ENCODE data around the gene ZPBP2.

Gene ZPBP2

DNA sequence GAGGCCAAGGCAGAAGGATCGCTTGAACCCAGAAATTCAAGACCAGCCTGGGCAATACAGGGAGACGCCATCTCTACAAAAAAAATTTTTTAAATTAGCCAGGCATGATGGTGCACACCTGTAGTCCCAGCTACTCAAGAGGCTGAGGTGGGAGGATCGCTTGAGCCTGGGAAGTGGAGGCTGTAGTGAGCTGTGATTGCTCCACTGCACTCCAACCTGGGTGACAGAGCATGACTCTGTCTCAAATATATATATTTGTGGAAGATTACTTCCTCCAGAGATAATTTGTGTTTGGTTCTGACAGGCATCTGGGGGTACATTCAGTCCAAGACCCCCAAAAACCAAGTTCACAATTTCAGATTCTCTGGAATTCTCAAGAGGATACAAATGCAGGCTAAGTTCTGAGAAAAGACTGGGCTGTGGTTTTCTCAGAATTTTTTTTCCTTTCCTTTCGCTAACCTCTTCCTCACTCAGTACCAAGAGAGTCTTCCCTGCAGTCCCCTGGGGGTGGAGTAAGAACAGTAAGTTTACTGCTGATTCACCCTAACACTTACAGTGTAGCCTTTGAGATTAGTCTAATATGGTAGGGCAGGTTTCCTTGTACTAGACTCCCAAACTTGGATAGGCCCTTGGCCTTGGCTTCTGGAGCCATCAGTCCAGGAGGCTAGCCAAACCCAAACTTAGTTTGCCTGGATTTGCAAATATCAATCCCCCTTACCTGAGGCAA, 35.3 kb downstream of the ZPBP2 start:
- in situ Hi-C loops (cut with HindIII; ENCODE audit: low pct_unique_long_range_greater_than_20kb, low sequenced_read_pairs), result no loop called here
- TF ChIP-seq JUND (IDR thresholded peaks at IDR 0.05; ENCODE audit: low read depth), result no peak
- no peak for DNase-seq (ENCODE audit: low read depth in 1 of 2, low spot score in 1 of 2)

DNA sequence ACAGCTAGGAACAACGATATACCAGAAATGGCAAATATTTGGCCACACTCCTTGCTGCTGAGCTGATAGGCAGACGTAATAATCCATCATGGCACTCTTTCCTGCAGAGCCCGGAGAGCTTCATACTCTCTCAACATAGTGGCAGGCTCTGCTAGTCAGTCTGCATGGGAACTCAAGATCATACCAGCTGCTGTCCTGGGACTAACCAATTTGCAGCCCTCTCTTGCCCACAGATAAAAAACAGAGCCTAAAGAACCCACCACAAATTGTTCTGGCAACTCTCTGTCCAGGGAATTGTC, 36.9 kb downstream of the ZPBP2 start:
- DNase-seq (ENCODE audit: low read depth in 1 of 2, low spot score in 1 of 2), result no peak
- in situ Hi-C loops (cut with HindIII; ENCODE audit: low pct_unique_long_range_greater_than_20kb, low sequenced_read_pairs), result no loop called here
- no peak for TF ChIP-seq JUND (IDR thresholded peaks at IDR 0.05; ENCODE audit: low read depth)

DNA sequence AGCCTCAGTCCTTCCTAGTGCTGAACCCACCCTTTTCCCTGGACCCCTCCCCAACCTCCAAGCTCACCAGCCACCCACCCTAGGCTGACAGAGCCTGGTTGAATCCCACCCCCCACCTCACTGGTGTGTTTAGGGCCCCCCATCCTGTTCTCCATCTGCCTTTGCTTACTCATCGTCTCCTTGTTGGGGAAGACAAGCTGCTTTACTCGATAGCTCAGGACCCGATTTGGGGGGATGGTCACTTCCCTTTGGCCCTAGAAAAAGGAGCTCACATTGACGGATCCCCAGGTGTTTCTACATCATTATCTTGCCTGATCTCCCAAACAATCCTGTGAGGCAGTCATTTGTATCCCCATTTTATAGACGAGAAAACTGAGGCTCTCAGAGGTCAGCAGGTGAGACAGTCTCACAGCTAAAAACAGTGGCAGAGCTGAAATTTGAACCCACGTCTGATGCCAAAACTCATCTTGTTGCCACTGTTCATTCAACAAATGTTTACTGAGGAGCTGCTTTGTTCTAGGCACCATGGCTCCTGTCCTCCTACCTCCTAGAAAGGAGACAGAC, 40.9 kb downstream of the ZPBP2 start:
- in situ Hi-C loops (cut with HindIII; ENCODE audit: low pct_unique_long_range_greater_than_20kb, low sequenced_read_pairs), result no loop called here
- TF ChIP-seq JUND (IDR thresholded peaks at IDR 0.05; ENCODE audit: low read depth), result no peak

DNA sequence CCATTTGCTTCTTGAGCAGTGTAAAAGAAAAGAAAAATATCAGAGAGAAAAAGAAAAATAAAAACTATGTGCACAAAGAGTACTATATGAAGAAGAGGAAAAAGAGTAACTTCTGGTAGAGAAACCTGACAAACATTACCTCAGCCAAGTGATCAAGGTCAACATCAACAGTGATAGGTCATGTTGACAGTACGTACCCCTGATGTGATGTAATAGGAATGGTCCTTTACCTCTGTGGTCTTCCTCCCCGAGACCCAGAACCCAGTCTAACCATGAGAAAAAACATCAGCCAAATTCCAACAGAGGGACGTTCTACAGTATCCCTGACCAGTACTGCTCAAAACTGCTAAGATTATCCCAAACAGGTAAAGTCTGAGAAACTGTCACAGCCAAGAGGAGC, 46.0 kb downstream of the ZPBP2 start:
- no peak for TF ChIP-seq JUND (IDR thresholded peaks at IDR 0.05; ENCODE audit: low read depth)
- in situ Hi-C loops (cut with HindIII; ENCODE audit: low pct_unique_long_range_greater_than_20kb, low sequenced_read_pairs), result no loop called here
- DNase-seq (ENCODE audit: low read depth in 1 of 2, low spot score in 1 of 2), result no peak

More for the DNA sequence above, 40.9 kb downstream of the ZPBP2 start:
- DNase-seq (ENCODE audit: low read depth in 1 of 2, low spot score in 1 of 2), result no peak

DNA sequence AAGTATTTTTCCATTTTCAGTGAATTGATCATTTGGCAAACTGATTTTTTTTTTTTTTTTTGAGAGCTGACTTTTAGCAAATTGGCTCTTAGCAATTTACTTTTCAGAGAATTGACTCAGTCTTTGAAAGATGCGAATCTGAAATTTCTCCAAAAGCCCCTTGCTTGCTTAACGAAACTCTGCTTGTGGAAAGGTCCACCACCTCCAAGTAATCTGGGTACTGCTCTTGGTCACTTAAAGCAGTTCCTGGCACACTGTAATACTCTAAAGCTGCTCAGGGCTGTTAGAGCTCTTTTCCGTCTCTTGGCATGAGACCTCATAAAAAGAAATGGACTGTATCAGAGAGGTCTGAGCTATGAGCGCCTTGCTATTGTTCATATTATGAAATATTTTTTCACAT, 47.6 kb downstream of the ZPBP2 start:
- no peak for DNase-seq (ENCODE audit: low read depth in 1 of 2, low spot score in 1 of 2)
- in situ Hi-C loops (cut with HindIII; ENCODE audit: low pct_unique_long_range_greater_than_20kb, low sequenced_read_pairs), result no loop called here

DNA sequence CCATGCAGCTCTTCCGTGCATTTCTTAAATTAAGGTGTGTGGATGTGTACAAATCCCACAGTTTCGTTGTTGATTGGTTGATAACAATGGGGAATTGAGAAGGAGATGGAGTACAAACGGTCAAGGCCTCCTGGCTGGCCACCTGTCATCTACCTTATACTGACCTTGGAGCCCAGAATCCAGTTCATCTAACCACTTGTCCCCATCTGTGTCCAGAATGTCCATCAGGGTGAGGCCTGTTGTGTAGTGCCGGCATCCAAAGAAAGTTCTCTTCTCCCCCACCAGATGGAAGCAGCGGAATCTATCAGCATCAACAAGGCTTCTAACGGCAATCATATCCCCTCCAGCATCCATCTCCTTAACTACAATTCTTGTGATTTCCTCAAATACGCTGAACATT, 48.9 kb downstream of the ZPBP2 start:
- DNase-seq (ENCODE audit: low read depth in 1 of 2, low spot score in 1 of 2), result peak in 1 of 2 experiments; percentile 54
- in situ Hi-C loops (cut with HindIII; ENCODE audit: low pct_unique_long_range_greater_than_20kb, low sequenced_read_pairs), result no loop called here
- TF ChIP-seq JUND (IDR thresholded peaks at IDR 0.05; ENCODE audit: low read depth), result no peak

More for the DNA sequence above, 47.6 kb downstream of the ZPBP2 start:
- TF ChIP-seq JUND (IDR thresholded peaks at IDR 0.05; ENCODE audit: low read depth), result no peak

DNA sequence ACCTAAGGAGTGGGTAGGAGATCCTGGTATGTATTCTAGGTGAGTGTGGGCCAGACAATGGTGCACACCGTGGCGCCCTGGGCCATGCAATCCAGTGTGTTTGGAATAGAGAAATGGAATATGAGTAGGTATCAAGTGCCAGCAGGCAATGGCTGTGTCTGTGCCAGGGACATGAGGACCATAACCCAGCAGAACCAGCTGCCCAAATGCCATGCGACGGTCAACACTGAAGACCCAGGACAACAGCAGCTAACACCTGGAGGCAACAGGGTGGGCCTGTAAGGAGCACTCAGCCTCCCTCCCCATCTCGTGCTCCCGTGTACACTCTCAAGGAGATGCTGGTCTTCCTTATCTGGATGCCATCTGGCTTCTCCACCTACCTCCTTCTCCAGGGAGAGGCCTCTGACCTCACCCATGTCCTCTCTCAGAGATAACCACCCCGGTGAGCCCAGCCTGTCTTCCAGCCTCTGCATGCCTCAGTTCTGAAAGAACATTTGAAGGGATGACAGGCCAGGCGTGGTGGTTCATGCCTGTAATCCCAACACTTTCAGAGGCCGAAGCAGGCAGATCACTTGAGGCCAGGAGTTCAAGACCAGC, 51.2 kb downstream of the ZPBP2 start:
- TF ChIP-seq JUND (IDR thresholded peaks at IDR 0.05; ENCODE audit: low read depth), result no peak
- no peak for DNase-seq (ENCODE audit: low read depth in 1 of 2, low spot score in 1 of 2)
- in situ Hi-C loops (cut with HindIII; ENCODE audit: low pct_unique_long_range_greater_than_20kb, low sequenced_read_pairs), result no loop called here

DNA sequence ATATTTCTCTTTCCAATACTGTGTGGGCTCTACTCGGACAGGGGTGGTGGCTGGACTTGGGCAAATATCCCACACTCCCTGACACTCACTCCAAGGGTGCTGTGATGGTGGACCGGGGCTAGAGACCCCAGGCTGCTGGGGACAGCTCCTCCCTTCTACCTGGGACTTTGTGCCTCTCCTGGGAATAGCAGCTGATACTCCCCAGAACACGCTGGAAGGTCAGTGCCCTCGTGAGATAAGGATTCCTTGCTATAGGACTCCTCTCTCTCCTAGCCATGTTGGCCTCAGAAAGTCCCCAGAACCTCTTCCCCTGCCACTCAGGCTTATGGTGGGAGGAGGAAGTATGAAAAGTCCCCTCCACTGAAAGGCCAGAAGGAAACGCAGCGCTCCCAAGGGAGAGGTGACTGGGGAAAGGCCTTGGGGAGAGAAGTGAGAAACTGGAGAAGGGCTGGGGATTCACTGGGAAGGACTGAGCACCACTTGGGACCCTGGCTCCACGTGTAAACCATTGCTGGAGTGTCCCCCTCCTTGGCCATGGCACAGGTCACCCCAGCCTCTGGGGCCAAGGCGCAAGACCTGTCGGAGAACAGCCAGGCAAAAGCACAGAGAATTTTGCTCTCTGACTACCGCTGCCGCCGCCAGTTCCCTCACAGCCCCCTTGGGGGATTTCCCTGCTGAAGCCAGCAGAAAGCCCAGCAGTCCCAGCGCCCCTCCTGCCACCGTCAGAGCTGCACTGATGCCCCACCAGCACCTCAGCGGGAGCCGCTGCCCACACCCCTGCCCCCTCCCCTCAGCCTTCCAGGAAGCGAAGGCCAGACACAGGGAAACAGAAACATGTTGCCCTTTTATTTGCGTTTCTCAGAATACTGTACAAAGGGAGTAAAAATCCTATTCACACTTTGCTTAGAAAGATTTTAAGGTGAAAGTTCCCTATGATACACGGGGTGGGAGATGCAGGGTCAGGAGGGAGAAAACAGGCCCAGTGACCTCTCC, 52.5 kb downstream of the ZPBP2 start:
- no peak for TF ChIP-seq JUND (IDR thresholded peaks at IDR 0.05; ENCODE audit: low read depth)
- in situ Hi-C loops (cut with HindIII; ENCODE audit: low pct_unique_long_range_greater_than_20kb, low sequenced_read_pairs), result no loop called here
- DNase-seq (ENCODE audit: low read depth in 1 of 2, low spot score in 1 of 2), result no peak

DNA sequence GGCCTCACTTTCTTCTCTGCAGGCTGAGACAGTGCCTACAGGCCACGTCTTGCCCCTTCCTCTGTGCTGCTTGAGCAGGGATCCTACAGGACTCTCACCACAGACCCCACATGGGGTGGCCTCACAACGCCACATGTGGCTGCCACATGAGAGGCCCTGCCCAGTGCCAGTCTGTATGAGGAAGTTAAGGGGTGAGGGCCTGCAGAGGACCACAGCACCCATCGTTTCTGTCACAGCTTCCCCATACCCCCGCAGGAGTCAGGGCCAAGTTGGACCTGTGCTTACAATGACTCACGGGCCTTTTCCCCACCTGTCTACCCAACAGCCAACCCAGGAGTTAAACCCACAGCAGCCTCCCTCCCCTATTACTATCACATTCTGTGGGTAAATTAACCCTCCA, 53.3 kb downstream of the ZPBP2 start:
- DNase-seq (ENCODE audit: low read depth in 1 of 2, low spot score in 1 of 2), result no peak
- TF ChIP-seq JUND (IDR thresholded peaks at IDR 0.05; ENCODE audit: low read depth), result no peak
- in situ Hi-C loops (cut with HindIII; ENCODE audit: low pct_unique_long_range_greater_than_20kb, low sequenced_read_pairs), result no loop called here

DNA sequence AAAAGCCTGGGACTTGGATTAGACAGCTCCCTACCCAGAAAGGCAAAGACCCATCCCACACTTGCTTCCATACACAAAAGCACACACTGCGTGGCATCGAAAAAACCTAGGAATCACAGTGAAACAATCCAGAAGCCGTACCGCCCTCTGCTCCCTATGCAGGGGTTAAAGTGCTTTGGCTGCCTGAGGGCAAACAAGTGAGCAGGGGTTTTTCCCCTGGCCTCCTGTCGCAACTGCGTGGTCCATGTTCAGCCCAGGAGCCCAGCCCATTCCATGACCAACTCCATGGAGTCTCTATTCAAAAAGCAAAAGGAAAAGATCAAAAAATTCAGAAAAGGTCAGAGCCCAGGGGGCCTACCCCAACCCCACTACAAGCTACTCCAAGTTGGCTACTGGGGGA, 54.0 kb downstream of the ZPBP2 start:
- no peak for DNase-seq (ENCODE audit: low read depth in 1 of 2, low spot score in 1 of 2)
- no peak for TF ChIP-seq JUND (IDR thresholded peaks at IDR 0.05; ENCODE audit: low read depth)
- in situ Hi-C loops (cut with HindIII; ENCODE audit: low pct_unique_long_range_greater_than_20kb, low sequenced_read_pairs), result no loop called here

DNA sequence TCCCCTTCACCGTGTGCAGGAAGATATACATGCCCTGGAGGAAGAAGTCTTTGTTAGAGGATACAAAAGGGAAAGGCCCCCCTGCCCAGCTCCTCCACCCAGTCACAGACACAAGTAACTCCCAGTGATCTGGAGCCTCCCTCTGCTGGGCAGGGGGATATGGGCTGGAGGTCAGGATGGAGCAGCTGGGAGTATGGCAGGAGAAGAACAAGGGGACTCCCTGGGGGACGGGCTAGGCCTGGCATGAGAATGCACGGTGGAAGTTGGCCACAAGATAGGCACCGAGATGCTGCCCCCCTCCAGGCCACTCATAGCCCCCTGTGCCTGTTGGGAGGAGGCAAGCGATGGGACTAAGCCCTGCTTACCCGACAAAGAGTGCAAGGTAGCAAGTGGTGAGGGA, 55.2 kb downstream of the ZPBP2 start:
- no peak for TF ChIP-seq JUND (IDR thresholded peaks at IDR 0.05; ENCODE audit: low read depth)
- DNase-seq (ENCODE audit: low read depth in 1 of 2, low spot score in 1 of 2), result no peak
- in situ Hi-C loops (cut with HindIII; ENCODE audit: low pct_unique_long_range_greater_than_20kb, low sequenced_read_pairs), result no loop called here

DNA sequence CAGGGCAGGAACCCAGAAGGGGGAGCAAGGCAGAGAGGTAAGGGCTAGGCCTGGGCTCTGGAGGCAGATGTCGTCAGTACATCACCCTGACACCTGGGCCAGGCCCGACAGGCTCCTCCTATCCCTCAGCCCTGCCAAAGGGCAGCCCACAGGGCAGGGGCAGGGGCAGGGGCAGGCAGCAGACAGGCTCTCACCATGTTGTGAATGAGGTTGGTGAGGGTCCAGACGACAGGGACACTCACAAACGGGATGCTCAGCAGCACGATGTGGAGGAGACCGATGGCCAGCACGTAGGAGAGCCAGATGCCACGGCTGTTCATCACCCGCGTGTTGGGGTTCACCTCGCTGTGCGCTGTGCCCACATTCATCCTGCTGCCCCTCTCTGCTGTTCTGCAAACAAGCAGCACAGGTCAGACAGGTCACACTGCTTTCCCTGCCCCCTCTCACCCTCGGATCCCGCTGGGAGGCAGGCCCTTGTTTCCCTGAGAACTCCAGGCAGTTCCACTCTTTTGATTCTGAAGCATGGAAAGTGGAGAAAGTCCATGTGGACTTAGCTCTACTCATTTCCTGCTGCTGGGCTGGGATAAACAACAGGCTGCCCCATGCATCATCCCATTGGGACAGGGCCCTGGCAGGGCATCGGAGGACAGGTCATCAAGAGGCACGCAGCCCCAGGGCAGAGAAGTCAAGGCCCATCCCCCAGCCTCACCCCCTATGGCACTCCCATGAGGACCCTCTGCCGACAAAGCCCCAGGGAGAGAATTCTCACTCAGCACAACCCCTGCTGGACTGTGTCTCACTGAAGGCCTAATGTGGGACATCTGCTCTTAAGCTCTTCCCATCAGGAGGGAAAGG, 56.1 kb downstream of the ZPBP2 start:
- no peak for TF ChIP-seq JUND (IDR thresholded peaks at IDR 0.05; ENCODE audit: low read depth)

More for the DNA sequence above, 56.1 kb downstream of the ZPBP2 start:
- in situ Hi-C loops (cut with HindIII; ENCODE audit: low pct_unique_long_range_greater_than_20kb, low sequenced_read_pairs), result no loop called here
- no peak for DNase-seq (ENCODE audit: low read depth in 1 of 2, low spot score in 1 of 2)

Data from T47D (cell line).